Fibroblast of gingiva (primary cell): ENCODE measurements around the gene PDC.

ENCODE experiments used
- DNase-seq: peaks from one replicate; pipeline ENCODE4 v3.0.0-alpha.2; 2011; ENCODE audit warnings: low read depth

The PDC gene

GRCh38 chr1:186461014-186461413 is at the start of gene PDC:
PDC (minus strand) TSS chr1:186461114; CDS start chr1:186449459, 11,655 bp downstream.
- no peak for DNase-seq

GRCh38 chr1:186503190-186503589 is 42.3 kb upstream of the PDC start:
- no peak for DNase-seq

GRCh38 chr1:186502087-186502486 is 41.2 kb upstream of the PDC start:
- DNase-seq = peak; percentile 60

- DNase-seq = no peak
These were observed 39.9 kb upstream of the PDC start for GRCh38 chr1:186500804-186501203.

- DNase-seq = no peak
These were observed 38.7 kb upstream of the PDC start for GRCh38 chr1:186499571-186499970.

- DNase-seq = peak; percentile 4
These were observed 37.9 kb upstream of the PDC start for GRCh38 chr1:186498695-186499389.

- no peak for DNase-seq
These were observed 37.2 kb upstream of the PDC start for GRCh38 chr1:186498071-186498470.

- DNase-seq = no peak
These were observed 36.7 kb upstream of the PDC start for GRCh38 chr1:186497651-186498050.

- DNase-seq = no peak
These were observed 35.4 kb upstream of the PDC start for GRCh38 chr1:186496171-186496851.

- no peak for DNase-seq
These were observed 33.9 kb upstream of the PDC start for GRCh38 chr1:186494832-186495271.

- no peak for DNase-seq
These were observed 31.8 kb upstream of the PDC start for GRCh38 chr1:186492531-186493291.

- no peak for DNase-seq
These were observed 30.4 kb upstream of the PDC start for GRCh38 chr1:186491336-186491735.

- DNase-seq = no peak
These were observed 26.2 kb upstream of the PDC start for GRCh38 chr1:186487163-186487562.

GRCh38 chr1:186486061-186486460 is 25.1 kb upstream of the PDC start:
- DNase-seq = peak; percentile 30

- no peak for DNase-seq
These were observed 22.6 kb upstream of the PDC start for GRCh38 chr1:186483561-186483960.

- peak; percentile 59 for DNase-seq
These were observed 21.8 kb upstream of the PDC start for GRCh38 chr1:186482661-186483255.

GRCh38 chr1:186481303-186481888 is 20.5 kb upstream of the PDC start:
- no peak for DNase-seq

- no peak for DNase-seq
These were observed 18.2 kb upstream of the PDC start for GRCh38 chr1:186479162-186479561.

GRCh38 chr1:186476264-186477040 is 15.5 kb upstream of the PDC start:
- DNase-seq = no peak

- no peak for DNase-seq
These were observed 13.3 kb upstream of the PDC start for GRCh38 chr1:186474208-186474607.

GRCh38 chr1:186473047-186473446 is 12.1 kb upstream of the PDC start:
- no peak for DNase-seq
